Stimulated activated CD4-positive, alpha-beta T cell treated with anti-CD3 and anti-CD28 coated beads, TNF-alpha, amount 100 ng/mL, for 1 hour (primary cell): Measurements from ENCODE around the gene JAK1.

Experiments used
- DNase-seq, 3 donors: peaks; one replicate each; pipeline ENCODE4 v3.0.0-alpha.2; 2020; ENCODE audit warnings: low read depth in 3 of 3, low spot score in 1 of 3

Gene JAK1

GRCh38 chr1:64872067-64872466 is 94.3 kb downstream of the JAK1 start:
- no peak for DNase-seq

- no peak for DNase-seq
Measured at GRCh38 chr1:64871256-64871655, 95.1 kb downstream of the JAK1 start.

- DNase-seq = no peak
Measured at GRCh38 chr1:64867266-64867665, 99.1 kb downstream of the JAK1 start.

DNA sequence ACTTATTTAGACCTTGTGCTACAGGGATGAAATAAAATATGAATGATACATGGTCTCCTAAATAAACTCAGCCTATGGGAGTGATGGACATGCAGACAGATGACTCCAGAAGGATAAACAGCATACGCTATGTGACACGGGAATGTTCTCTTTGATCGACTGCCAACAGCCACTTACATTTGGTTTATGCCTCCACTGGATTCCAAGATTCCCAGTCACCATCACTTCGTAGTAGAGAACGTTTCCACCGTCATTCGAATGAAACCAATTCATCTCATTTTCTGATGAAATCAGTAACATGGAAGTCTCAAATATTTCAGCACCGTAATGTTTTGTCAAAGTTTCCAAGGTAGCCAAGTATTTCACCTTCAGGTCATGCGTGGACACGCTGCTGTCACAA is 99.7 kb downstream of the JAK1 start:
- no peak for DNase-seq

DNA sequence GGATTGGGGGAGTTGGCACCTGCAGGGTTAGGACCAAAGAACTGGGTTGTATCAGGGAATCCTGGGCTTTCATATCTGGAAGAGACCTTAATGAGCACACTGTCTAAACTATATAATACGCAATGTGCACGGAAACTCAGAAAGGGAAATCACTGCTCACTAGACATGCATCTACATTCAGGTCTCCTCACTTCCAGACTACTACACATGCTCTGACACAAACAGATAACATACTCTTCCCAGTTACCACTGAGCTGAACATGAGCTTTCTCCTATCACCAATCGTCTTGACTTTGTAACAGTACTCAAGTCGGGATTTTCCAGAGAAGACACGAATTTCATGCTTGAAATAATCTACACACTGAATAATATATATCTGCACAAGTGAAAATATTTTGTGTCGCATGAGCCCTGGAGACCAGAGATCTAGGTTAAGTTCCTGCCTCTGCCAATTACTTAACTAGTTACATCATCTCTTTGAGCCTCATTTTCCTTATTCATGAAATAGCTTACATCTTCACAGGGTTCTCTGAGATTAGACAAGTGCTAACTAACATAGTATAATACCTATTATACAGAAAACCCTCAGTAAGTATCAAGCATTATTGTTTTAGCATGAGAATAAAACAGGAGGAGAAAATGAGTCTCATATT is 101.1 kb downstream of the JAK1 start:
- no peak for DNase-seq

- peak in 2 of 3 donors; percentile 9 to 13 for DNase-seq
Measured at GRCh38 chr1:64864018-64864940, 102.1 kb downstream of the JAK1 start.

DNA sequence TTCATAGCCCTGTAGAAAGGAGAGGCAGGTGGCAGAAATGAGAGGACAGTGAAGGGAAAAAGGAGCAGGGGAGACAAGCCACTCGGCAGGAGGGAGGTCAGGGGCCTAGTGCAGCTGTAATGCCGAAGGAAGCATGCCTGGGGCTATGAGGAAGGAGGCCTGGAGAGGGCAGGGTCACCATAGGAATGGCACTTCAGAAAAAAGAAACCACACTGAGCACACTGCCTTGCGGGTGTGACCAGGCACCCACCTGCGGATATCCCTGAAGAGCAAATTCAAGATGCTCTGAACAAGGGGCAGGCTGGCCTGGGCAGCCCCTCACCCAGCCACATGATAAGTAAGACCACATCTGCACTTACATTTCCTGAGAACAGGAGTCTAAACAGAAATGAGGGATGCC is 104.7 kb downstream of the JAK1 start:
- no peak for DNase-seq

GRCh38 chr1:64857347-64857746 is 109.0 kb downstream of the JAK1 start:
- DNase-seq = no peak

- DNase-seq = no peak
Measured at GRCh38 chr1:64856553-64856952, 109.8 kb downstream of the JAK1 start.

DNA sequence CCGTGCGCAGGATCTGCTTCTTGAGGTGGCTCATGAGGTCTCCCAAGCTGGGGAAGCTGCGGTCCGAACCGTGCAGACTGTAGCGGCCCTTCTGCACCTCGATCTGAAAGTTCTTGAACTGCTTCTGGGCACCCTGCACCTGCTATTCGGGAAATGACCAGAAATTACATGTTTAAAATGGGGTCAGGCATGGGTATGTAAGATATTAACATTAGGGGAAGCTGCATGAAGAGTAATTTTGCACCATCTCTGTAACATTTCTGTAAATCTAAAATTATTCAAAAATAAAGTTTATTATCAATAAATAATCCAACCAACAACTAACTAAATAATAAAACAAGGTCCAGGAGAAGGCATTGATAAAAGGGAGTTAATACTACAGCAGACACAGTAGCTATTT is 110.8 kb downstream of the JAK1 start:
- no peak for DNase-seq

DNA sequence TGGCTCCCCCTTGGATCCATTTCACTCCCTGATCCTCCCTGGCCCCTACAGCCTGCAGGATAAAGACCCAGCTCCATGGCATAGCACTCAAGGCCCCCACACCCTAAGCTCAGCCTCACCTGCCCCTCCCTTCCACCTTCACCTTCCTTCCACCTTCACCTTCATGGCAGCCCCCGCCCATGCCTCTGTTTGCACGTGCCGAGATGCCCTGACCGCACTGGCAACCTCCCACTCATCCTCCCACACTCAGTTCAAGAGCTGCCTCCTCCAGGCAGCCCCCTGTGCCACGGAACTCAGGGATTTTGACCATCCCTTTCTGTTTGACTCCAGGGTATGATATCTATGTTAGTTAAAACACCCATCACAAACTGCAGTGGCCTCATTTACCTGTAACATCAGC is 111.7 kb downstream of the JAK1 start:
- DNase-seq = no peak

GRCh38 chr1:64851664-64852063 is 114.7 kb downstream of the JAK1 start:
- no peak for DNase-seq

DNA sequence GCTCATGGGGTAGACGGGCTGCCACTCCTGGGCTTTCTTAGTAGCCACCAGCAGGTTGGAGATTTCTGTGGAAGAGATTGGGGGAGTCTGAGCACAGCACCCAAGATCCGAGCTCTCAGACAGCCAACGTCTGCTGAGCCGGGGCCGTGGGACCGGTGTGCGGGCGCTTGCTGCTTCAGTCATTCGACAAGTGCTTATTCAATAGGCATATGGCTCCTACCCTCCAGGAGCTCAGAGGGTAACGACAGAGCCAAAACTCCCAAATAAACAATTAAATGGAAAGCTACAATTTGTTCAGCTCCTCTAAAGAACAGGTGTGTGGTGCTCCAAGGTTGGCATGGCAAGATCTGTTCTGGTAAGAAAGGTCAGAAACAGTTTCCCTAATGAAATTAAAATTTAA is 115.5 kb downstream of the JAK1 start:
- DNase-seq = no peak

DNA sequence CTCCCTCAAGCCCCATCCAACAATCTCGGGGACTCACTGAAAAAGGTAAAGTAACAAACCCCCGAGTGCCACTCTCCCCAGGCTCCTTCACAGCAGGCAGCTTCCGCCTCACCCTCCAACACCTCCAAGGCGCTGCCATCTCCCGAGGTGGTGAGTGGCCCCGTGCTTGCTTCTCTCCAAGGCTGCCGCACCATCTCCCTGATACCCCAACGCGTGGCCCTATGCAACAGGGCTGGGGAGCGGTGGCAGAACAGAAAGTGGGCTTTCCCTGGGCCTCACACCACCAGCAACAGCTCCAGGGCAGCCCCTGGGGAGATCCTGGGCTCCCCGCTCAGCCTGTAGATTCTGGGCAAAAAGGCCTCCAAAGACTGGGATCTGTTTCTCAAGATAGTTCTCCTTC is 116.4 kb downstream of the JAK1 start:
- DNase-seq = no peak

DNA sequence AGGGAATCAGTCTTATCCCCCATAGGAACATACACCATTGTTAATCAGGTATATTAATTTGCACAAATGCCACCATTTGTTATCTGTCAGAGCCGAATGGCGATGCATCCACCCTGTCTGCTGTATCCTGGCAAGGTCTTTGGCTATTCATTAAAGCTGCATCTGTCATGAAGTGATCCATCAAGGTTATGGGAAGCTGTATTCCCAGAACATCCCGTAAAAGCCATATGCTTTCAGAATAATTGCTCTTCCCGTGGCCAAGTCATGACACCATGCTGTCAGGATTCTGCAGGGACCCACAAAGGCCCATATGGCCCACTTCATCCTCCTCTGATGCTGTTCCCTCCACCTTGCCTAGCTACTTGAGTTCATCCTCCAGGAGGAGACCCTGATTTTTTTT is 117.5 kb downstream of the JAK1 start:
- no peak for DNase-seq

DNA sequence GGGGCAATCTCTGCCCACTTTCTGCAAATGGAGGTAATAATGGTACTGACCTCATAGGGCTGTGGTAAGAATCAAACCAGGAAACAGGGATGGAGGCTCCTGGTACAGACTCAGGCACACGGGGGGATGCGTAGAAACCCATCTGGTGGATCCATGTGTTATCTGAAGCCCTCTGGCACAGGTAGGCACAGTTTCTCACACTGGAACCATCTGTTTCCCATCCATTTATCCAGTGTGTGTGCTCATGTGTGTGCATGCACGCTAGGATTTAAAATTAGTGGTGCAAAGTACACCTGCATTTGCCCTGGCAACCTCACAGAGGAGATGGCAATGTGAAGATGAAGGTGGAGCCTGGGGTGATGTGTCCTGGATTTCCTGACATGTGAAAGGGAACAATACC is 118.2 kb downstream of the JAK1 start:
- DNase-seq = no peak

DNA sequence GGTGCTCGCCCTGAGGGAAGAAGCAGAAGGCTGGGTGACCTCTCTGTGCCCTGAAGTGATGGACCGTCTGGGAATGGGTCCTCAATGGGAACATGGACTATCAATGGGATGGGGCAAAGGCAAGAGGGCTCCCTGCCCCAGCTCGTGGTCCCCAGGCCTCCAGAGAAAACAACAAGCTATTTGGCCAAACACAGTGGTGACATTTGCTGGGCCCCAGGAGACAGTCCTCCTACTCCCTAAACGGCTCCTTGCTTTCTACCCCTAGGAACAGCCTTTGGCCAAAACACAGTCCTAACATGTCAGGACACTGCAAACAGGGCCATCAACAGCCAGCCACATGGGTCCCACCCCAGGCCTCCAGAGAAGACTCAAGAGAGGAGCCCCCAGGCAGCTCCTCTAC is 118.7 kb downstream of the JAK1 start:
- DNase-seq = no peak

GRCh38 chr1:64846573-64847430 is 119.5 kb downstream of the JAK1 start:
- no peak for DNase-seq

DNA sequence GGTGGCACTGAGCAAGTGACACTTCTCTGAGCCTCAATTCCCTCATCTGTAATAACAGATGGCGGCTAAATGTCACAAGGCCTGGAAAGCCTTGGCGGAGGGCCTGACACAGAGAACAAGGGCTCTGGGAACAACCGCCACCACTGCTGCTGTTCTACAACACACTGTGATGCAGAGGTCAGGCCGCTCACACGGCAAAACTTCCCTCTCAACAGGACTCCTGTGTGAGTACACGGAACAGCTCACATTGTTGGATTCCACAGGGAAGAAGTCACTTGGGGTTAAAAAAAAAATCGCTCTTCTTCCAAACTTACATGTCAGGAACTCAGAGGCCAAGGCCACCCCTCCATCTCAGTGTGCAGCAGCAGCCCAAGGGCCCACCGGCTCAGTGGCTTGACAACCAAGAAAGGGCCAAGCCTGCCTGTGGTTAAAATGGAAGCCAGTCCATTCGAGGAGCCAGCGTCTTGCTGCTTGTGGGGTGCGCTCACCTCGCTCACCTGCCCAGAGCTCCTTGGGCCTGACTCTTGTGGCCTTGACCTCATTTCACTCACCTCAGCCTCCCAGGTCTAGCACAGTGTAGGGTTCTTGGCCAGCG is 120.4 kb downstream of the JAK1 start:
- DNase-seq = no peak

GRCh38 chr1:64844609-64845008 is 121.7 kb downstream of the JAK1 start:
- DNase-seq = no peak

DNA sequence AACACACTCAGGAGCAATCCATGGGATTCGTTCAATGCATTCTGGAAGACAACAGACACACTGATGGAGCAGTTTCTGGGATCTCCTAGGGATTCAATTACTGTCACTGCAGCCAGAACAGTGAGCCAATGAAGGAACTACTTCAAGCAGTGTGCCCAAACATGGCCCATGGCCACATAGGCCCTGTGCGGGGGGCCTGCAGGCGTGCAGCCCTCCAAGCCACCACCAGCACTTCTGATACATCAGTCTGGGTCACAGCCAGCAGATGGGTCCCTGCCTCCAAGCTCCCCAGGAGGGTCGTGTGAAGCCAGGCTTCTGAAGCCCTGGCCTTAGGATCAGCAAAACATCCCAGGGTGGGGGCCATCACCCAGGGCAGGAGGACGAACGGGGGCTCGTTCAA is 122.2 kb downstream of the JAK1 start:
- no peak for DNase-seq
